ENCODE data around the gene PTP4A1. TPM values are rescaled to one million over a fixed set of nuclear protein-coding genes. Genes with fewer than 3 reads are reported as not detected.

PTP4A1 gene
- total and polyA plus RNA-seq, 2 of the 13 experiments (the other 11 are each of a cell fraction or from before 2014, with no cell fraction given): 141 to 376 TPM

- TF ChIP-seq ZHX1 (CRISPR knock-in tag; IDR thresholded peaks at IDR 0.05; ENCODE audit: low read depth) (no peak; the same call in none of the 2 replicates), HHEX (CRISPR knock-in tag; IDR thresholded peaks at IDR 0.05) (no peak), RFX5 (IDR thresholded peaks at IDR 0.05; ENCODE audit: low read depth, low read length) (peak; percentile 82), ZNF574 (CRISPR knock-in tag; IDR thresholded peaks at IDR 0.05) (peak; percentile 38; the same call in 1 of the 2 replicates), ZNF329 (CRISPR knock-in tag; IDR thresholded peaks at IDR 0.05; ENCODE audit: low read depth) (peak; percentile 77; the same call in 1 of the 2 replicates), ZBTB37 (CRISPR knock-in tag; IDR thresholded peaks at IDR 0.05) (no peak), ZKSCAN1 (IDR thresholded peaks at IDR 0.05; ENCODE audit: low read length) (no peak), TRAFD1 (CRISPR knock-in tag; IDR thresholded peaks at IDR 0.05; ENCODE audit: borderline replicate concordance) (peak; percentile 93; the same call in 1 of the 2 replicates), ZNF142 (CRISPR knock-in tag; IDR thresholded peaks at IDR 0.05) (peak; percentile 69), YY1 (IDR thresholded peaks at IDR 0.05; ENCODE audit: insufficient read depth, insufficient replicate concordance, low read depth, low read length) (peak; percentile 70), ZNF33B (CRISPR knock-in tag; IDR thresholded peaks at IDR 0.05) (peak; percentile 11; the same call in 1 of the 2 replicates), TFAP4 (IDR thresholded peaks at IDR 0.05; ENCODE audit: borderline replicate concordance, low read depth) (peak; percentile 16; the same call in 1 of the 2 replicates)
Observed at GRCh38 chr6:63572044-63572746, at the start of gene PTP4A1, which contains the start of gene LOC128125822 (continued).
